Panc1 (cell line): ENCODE measurements around the gene DLGAP1. TPM values are rescaled to one million over a fixed set of nuclear protein-coding genes. Genes with fewer than 3 reads are reported as not detected.

Source experiments
- ATAC-seq: fragments of 200-7000 bp; cut with Tn5 transposase; 2 replicates; pipeline ENCODE4 v1.9.1; 2020; ENCODE audit warnings: mild to moderate bottlenecking, moderate library complexity
- BruUV-seq: library from RNA; stranded (reverse); fragments of 400-500 nt; replicated peaks from 2 replicates; lab custom pipeline; 2021; lab: Mats Ljungman, UMichigan
- CTCF ChIA-PET: fragments of 300-600 bp; sonication (Branson Sonifier 250); formaldehyde crosslinking; loops from one replicate; lab custom pipeline; 2022; ENCODE audit warnings: antibody characterized with exemption; lab: Charles Lee
- POLR2A ChIA-PET: fragments of 300-600 bp; sonication (Branson Sonifier 250); formaldehyde crosslinking; loops from one replicate; lab custom pipeline; 2022; ENCODE audit warnings: antibody characterized with exemption; lab: Charles Lee
- DNase-seq: peaks from one replicate; pipeline ENCODE4 v3.0.0-alpha.2; 2010; ENCODE audit warnings: low read depth, low spot score
- H3K27ac ChIP-seq: 2 replicates; pipeline ENCODE4 v1.5.1; 2011; ENCODE audit warnings: mild to moderate bottlenecking, low read length, inconsistent platforms
- H3K27me3 ChIP-seq: fragments of 200-500 bp; sonication (Bioruptor generic); 2 replicates; pipeline ENCODE4 v1.6.0; 2014; ENCODE audit warnings: low read length, inconsistent platforms; ENCODE audit not compliant: control insufficient read depth, insufficient read depth
- H3K36me3 ChIP-seq: fragments of 200-500 bp; sonication (Bioruptor generic); 2 replicates; pipeline ENCODE4 v1.5.1; 2014; ENCODE audit warnings: inconsistent platforms, mild to moderate bottlenecking, low read length, moderate library complexity; ENCODE audit not compliant: control insufficient read depth, insufficient read depth
- H3K4me1 ChIP-seq: 2 replicates; pipeline ENCODE4 v1.5.1; 2011; ENCODE audit warnings: inconsistent platforms, mild to moderate bottlenecking, low read length, moderate library complexity; ENCODE audit not compliant: control insufficient read depth, insufficient read depth
- H3K4me3 ChIP-seq, 2 experiments: 2 replicates each; pipeline ENCODE4 v1.5.1; 2011 to 2012; ENCODE audit warnings: low read depth in 2 of 2, low read length in 2 of 2, mild to moderate bottlenecking in 2 of 2, inconsistent platforms in 1 of 2, moderate library complexity in 1 of 2
- H3K9me3 ChIP-seq: fragments of 200-500 bp; sonication (Bioruptor generic); 2 replicates; pipeline ENCODE4 v1.5.1; 2014; ENCODE audit warnings: low read depth, mild to moderate bottlenecking, inconsistent platforms, low read length, moderate library complexity; ENCODE audit not compliant: control insufficient read depth, insufficient read depth
- POLR2AphosphoS5 ChIP-seq: IDR thresholded peaks from 2 replicates; pipeline ENCODE4 v1.6.1; 2012; ENCODE audit warnings: mild to moderate bottlenecking, low read depth, low read length, moderate library complexity
- SIN3A ChIP-seq: IDR thresholded peaks from 2 replicates; pipeline ENCODE4 v1.6.1; 2012; ENCODE audit warnings: low read depth, mild to moderate bottlenecking, low read length, moderate library complexity, borderline replicate concordance; ENCODE audit not compliant: insufficient read depth
- TCF7L2 ChIP-seq: IDR thresholded peaks from 2 replicates; pipeline ENCODE4 v1.6.1; 2011; ENCODE audit warnings: mild to moderate bottlenecking, low read depth, low read length, inconsistent platforms
- in situ Hi-C: cut with HindIII; loops from 2 replicates; pipeline ENCODE4 v1.10.0; 2016; ENCODE audit warnings: low sequenced_read_pairs, low pct_unique_long_range_greater_than_20kb
- intact Hi-C: fragments of 100-400 bp; cut with micrococcal nuclease; formaldehyde crosslinking; loops from one replicate; pipeline ENCODE4 v1.10.0; 2022; ENCODE audit not compliant: unreplicated experiment
- total RNA-seq: library from RNA; stranded (reverse); gene quantifications from one replicate; pipeline ENCODE4 v1.2.1, GENCODE V29; 2021; ENCODE audit not compliant: unreplicated experiment
- TF ChIP-seq, protein P1 (sequence below), 2 experiments: IDR thresholded peaks; 2 replicates each; pipeline ENCODE4 v1.6.1; 2011 to 2012; ENCODE audit warnings: low read depth in 2 of 2, control low read depth in 1 of 2, low read length in 1 of 2, mild to moderate bottlenecking in 1 of 2, moderate library complexity in 1 of 2; ENCODE audit not compliant: insufficient read depth in 1 of 2
- TF ChIP-seq, protein P2 (sequence below): fragments of 450-650 bp; IDR thresholded peaks from 2 replicates; pipeline ENCODE4 v1.5.1; 2017; ENCODE audit warnings: mild to moderate bottlenecking

The DLGAP1 gene
- total RNA-seq, 1 experiment from 2014 or later, result 1.8 TPM

DNA sequence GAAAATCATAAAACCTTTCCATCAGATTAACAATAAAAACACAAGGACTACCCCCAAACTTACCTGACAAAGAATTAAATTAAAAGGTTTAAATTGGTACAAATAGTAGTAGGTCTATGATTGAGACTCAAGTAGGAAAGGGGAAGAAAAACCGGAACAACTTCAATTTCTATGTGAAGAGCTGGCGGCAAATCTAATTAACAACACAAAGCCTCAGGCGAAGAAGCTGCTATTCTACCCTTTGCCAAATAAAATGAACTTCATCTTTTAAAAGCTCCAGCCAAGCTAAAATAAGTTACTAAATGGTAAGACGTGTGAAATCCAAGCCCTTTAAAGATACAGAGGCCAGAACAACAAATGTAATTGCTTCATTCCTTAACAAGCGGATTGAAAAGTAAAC, 146.5 kb downstream of the DLGAP1 start:
- ChIA-PET POLR2A (no interaction called here), CTCF (interaction anchor here (0.6 kb wide), 1 partner anchor 313 kb away, joined by 5 read pairs; no protein-coding TSS in a partner anchor)
- no peaks in the 10 kb centered on the region for H3K9me3 ChIP-seq
- ATAC-seq (no peak), DNase-seq (no peak)
- BruUV-seq, result no TSS peak
- intact Hi-C loops, result no loop called here
- no peak overlapping the region for H3K27ac ChIP-seq
- H3K4me1 ChIP-seq, result no peaks in the 10 kb centered on the region
- in situ Hi-C loops, result no loop called here
- TF ChIP-seq TCF7L2 (no peak), SIN3A (no peak), POLR2AphosphoS5 (no peak)
- TF ChIP-seq, protein P1, sequence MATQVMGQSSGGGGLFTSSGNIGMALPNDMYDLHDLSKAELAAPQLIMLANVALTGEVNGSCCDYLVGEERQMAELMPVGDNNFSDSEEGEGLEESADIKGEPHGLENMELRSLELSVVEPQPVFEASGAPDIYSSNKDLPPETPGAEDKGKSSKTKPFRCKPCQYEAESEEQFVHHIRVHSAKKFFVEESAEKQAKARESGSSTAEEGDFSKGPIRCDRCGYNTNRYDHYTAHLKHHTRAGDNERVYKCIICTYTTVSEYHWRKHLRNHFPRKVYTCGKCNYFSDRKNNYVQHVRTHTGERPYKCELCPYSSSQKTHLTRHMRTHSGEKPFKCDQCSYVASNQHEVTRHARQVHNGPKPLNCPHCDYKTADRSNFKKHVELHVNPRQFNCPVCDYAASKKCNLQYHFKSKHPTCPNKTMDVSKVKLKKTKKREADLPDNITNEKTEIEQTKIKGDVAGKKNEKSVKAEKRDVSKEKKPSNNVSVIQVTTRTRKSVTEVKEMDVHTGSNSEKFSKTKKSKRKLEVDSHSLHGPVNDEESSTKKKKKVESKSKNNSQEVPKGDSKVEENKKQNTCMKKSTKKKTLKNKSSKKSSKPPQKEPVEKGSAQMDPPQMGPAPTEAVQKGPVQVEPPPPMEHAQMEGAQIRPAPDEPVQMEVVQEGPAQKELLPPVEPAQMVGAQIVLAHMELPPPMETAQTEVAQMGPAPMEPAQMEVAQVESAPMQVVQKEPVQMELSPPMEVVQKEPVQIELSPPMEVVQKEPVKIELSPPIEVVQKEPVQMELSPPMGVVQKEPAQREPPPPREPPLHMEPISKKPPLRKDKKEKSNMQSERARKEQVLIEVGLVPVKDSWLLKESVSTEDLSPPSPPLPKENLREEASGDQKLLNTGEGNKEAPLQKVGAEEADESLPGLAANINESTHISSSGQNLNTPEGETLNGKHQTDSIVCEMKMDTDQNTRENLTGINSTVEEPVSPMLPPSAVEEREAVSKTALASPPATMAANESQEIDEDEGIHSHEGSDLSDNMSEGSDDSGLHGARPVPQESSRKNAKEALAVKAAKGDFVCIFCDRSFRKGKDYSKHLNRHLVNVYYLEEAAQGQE (IDR thresholded peaks at IDR 0.05; ENCODE audit: insufficient read depth in 1 of 2, low read depth in 2 of 2, low read length in 1 of 2), result no peak
- TF ChIP-seq, protein P2, sequence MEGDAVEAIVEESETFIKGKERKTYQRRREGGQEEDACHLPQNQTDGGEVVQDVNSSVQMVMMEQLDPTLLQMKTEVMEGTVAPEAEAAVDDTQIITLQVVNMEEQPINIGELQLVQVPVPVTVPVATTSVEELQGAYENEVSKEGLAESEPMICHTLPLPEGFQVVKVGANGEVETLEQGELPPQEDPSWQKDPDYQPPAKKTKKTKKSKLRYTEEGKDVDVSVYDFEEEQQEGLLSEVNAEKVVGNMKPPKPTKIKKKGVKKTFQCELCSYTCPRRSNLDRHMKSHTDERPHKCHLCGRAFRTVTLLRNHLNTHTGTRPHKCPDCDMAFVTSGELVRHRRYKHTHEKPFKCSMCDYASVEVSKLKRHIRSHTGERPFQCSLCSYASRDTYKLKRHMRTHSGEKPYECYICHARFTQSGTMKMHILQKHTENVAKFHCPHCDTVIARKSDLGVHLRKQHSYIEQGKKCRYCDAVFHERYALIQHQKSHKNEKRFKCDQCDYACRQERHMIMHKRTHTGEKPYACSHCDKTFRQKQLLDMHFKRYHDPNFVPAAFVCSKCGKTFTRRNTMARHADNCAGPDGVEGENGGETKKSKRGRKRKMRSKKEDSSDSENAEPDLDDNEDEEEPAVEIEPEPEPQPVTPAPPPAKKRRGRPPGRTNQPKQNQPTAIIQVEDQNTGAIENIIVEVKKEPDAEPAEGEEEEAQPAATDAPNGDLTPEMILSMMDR, result no peak
- H3K27me3 ChIP-seq, result no peaks in the 10 kb centered on the region
- H3K36me3 ChIP-seq, result no peaks in the 10 kb centered on the region
- no peak overlapping the region for H3K4me3 ChIP-seq

DNA sequence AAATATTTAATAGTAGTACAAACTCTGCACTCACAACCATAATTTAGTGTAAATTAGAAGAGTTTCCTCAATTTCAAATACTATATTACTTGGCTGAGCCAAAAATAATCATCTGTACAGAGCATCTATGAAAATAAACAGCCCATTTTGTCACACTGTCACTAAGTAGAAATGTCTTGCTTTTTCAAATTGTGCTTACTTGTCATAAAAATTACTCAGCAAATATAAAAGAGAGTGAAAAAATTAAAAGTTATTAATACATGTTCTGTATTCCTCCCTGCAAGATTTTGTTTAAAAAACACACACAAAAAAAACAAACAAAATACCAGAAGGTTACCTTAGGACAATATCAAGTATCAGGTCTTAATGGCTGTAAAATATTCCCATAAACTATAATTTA, 155.7 kb downstream of the DLGAP1 start:
- no peaks in the 10 kb centered on the region for H3K27me3 ChIP-seq
- no peak overlapping the region for H3K4me3 ChIP-seq
- no peaks in the 10 kb centered on the region for H3K4me1 ChIP-seq
- no peaks in the 10 kb centered on the region for H3K9me3 ChIP-seq
- in situ Hi-C loops (no loop called here), intact Hi-C loops (no loop called here)
- DNase-seq (no peak), ATAC-seq (no peak)
- H3K36me3 ChIP-seq, result no peaks in the 10 kb centered on the region
- TF ChIP-seq, protein P2, result no peak
- no peak for TF ChIP-seq TCF7L2
- TF ChIP-seq POLR2AphosphoS5, result no peak
- TF ChIP-seq SIN3A, result no peak
- TF ChIP-seq, protein P1 (IDR thresholded peaks at IDR 0.05; ENCODE audit: insufficient read depth in 1 of 2, low read depth in 2 of 2, low read length in 1 of 2), result no peak
- POLR2A ChIA-PET, result interaction anchor here (0.6 kb wide), 1 partner anchor 463 kb away, joined by 5 read pairs; no protein-coding TSS in a partner anchor
- no TSS peak for BruUV-seq
- CTCF ChIA-PET, result no interaction called here
- H3K27ac ChIP-seq, result no peak overlapping the region
